RWPE1 (cell line): ENCODE results near the gene PCDHA12.
"Not testable (repeated sequence)": the region's sequence is repeated elsewhere in the genome, so short reads cannot be mapped to it uniquely, and the experiment has no call there.

Experiments
- CTCF ChIA-PET: fragments of 350-600 bp; sonication (Branson Sonifier 250); formaldehyde crosslinking; extraction: SDS; loops from one replicate; lab custom pipeline; 2021; lab: Yijun Ruan, JAX
- POLR2A ChIA-PET: fragments of 400-600 bp; formaldehyde crosslinking; extraction: SDS; loops from one replicate; lab custom pipeline; 2020; ENCODE audit warnings: antibody characterized with exemption; ENCODE audit not compliant: low non-redundant PET; lab: Yijun Ruan, JAX
- DNase-seq: peaks from one replicate; pipeline ENCODE4 v3.0.0; 2012; ENCODE audit warnings: low spot score
- H3K27ac ChIP-seq: fragments of 450-650 bp; 2 replicates; pipeline ENCODE4 v1.5.1; 2017
- CTCF ChIP-seq: fragments of 450-650 bp; conservative IDR thresholded peaks from 2 replicates; pipeline ENCODE4 v1.5.1; 2017; ENCODE audit warnings: low read depth, mild to moderate bottlenecking

PCDHA12 gene

GRCh38 chr5:140835622-140836510 is 39.2 kb upstream of the PCDHA12 start:
- TF ChIP-seq CTCF: no peak
- H3K27ac ChIP-seq: no peak overlapping the region
- no peak for DNase-seq
- ChIA-PET CTCF (interaction anchor here (0.5 kb wide), 2 partner anchors 24 to 387 kb away, joined by 3 to 4 read pairs; partner anchors contain the start of gene PCDHB14), POLR2A (no interaction called here)

GRCh38 chr5:140840978-140841962 is 33.8 kb upstream of the PCDHA12 start, which contains the start of gene PCDHA8:
Gene PCDHA8, plus strand, starts transcription at chr5:140841187. Its CDS starts 135 bp downstream, at chr5:140841322.
- POLR2A ChIA-PET: interaction anchor here (0.5 to 1.0 kb wide), 4 partner anchors 18 to 642 kb away, joined by 3 to 6 read pairs (median 4); no protein-coding TSS in a partner anchor
- TF ChIP-seq CTCF: peak; percentile 85
- no peak within 1 kb of the TSS for H3K27ac ChIP-seq
- DNase-seq: peak; percentile 73
- CTCF ChIA-PET: interaction anchor here (0.5 to 4.7 kb wide), 41 partner anchors 8 to 1942 kb away, joined by 3 to 123 read pairs (median 4); partner anchors contain the start of genes PCDHA1, PCDHA11, PCDHA12 and PCDHA13

GRCh38 chr5:140842798-140843733 is 32.0 kb upstream of the PCDHA12 start:
- DNase-seq: no peak
- ChIA-PET CTCF (interaction anchor here (2.2 to 4.7 kb wide), 2 partner anchors 19 to 26 kb away, joined by 19 to 123 read pairs; partner anchors contain the start of gene PCDHA11), POLR2A (interaction anchor here (0.6 kb wide), 1 partner anchor 16 kb away, joined by 4 read pairs; no protein-coding TSS in a partner anchor)
- H3K27ac ChIP-seq: no peak overlapping the region
- TF ChIP-seq CTCF: no peak

- DNase-seq, CTCF ChIA-PET, POLR2A ChIA-PET, H3K27ac ChIP-seq: not testable (repeated sequence)
Observed at GRCh38 chr5:140848139-140849102, 26.7 kb upstream of the PCDHA12 start, which contains the start of gene PCDHA9. Gene PCDHA9, plus strand, starts transcription at chr5:140848382. Its CDS starts 114 bp downstream, at chr5:140848496.

GRCh38 chr5:140849831-140850634 is 25.1 kb upstream of the PCDHA12 start:
- DNase-seq, H3K27ac ChIP-seq, CTCF ChIA-PET, POLR2A ChIA-PET: not testable (repeated sequence)
